ENCODE data around the gene FAM89A. TPM values are rescaled to one million over a fixed set of nuclear protein-coding genes. Genes with fewer than 3 reads are reported as not detected.

FAM89A gene
- total RNA-seq (1 to 10 TPM; 2.7 to 6.3 (median 4.6) TPM), polyA plus RNA-seq (1 to 10 TPM; 2.9 to 5.1 (median 4.2) TPM)
- long read RNA-seq, donor 1, transcript FAM89A-201 (2 exons, 1,495 nt): major isoform, 7 of 7 reads
- long read RNA-seq, donor 1, partial matches to known transcripts: 0 of 7 reads
- long read RNA-seq, donor 1, other reads (novel, unspliced or antisense): 0 of 7 reads
- long read RNA-seq, donor 2, transcript FAM89A-201 (2 exons, 1,495 nt): major isoform, 22 of 23 reads
- long read RNA-seq, donor 2, partial matches to known transcripts: 0 of 23 reads
- long read RNA-seq, donor 2, other reads (novel, unspliced or antisense): 1 of 23 reads

GRCh38 chr1:231040019-231040799 is at the start of gene FAM89A:
TSS of gene FAM89A (minus strand) at chr1:231040254. CDS start at chr1:231040211, 43 bp downstream.
- Histone ChIP-seq H3K4me1 (no peaks in the 10 kb centered on the region), H3K4me3 (peak within 1 kb of the TSS; percentile 77), H3K27me3 (ENCODE audit: insufficient read depth in 3 of 3, low read length in 2 of 3) (peaks cover 0 to 57% (median 21%) of the 10 kb centered on the region in 3 donors), H3K27ac (peak within 1 kb of the TSS; percentile 46), H3K36me3 (ENCODE audit: insufficient read depth in 1 of 2, low read depth in 1 of 2) (no peaks in the 10 kb centered on the region), H3K9me3 (no peaks in the 10 kb centered on the region)
- no peak for TF ChIP-seq CTCF (IDR thresholded peaks at IDR 0.05)
- DNase-seq: peak; percentile 75 to 76
- ATAC-seq: peak; percentile 46 to 82 (median 72)
- 2% methylated on average over 27 to 78 of the region's 82 CpGs for WGBS, 3 donors
- intact Hi-C loops (cut with DNase I): no loop called here

GRCh38 chr1:231084353-231084752 is 44.3 kb upstream of the FAM89A start:
- Histone ChIP-seq H3K4me3 (no peak overlapping the region), H3K9me3 (no peaks in the 10 kb centered on the region), H3K4me1 (no peaks in the 10 kb centered on the region), H3K36me3 (ENCODE audit: insufficient read depth in 1 of 2, low read depth in 1 of 2) (no peaks in the 10 kb centered on the region), H3K27me3 (ENCODE audit: insufficient read depth in 3 of 3, low read length in 2 of 3) (no peaks in the 10 kb centered on the region), H3K27ac (no peak overlapping the region)
- 65 to 74% (median 65%) methylated on average over 5 of the region's 5 CpGs for WGBS, 3 donors
- TF ChIP-seq CTCF (IDR thresholded peaks at IDR 0.05): no peak
- intact Hi-C loops (cut with DNase I): no loop called here
- DNase-seq (no peak), ATAC-seq (no peak)

GRCh38 chr1:231079163-231079562 is 39.1 kb upstream of the FAM89A start:
- Histone ChIP-seq H3K27ac (no peak overlapping the region), H3K9me3 (no peaks in the 10 kb centered on the region), H3K27me3 (ENCODE audit: insufficient read depth in 3 of 3, low read length in 2 of 3) (no peaks in the 10 kb centered on the region), H3K4me3 (no peak overlapping the region), H3K36me3 (ENCODE audit: insufficient read depth in 1 of 2, low read depth in 1 of 2) (no peaks in the 10 kb centered on the region), H3K4me1 (no peaks in the 10 kb centered on the region)
- 74 to 85% (median 83%) methylated on average over 4 of the region's 4 CpGs for whole genome bisulfite sequencing, 3 donors
- no peak for TF ChIP-seq CTCF (IDR thresholded peaks at IDR 0.05)
- no peak for ATAC-seq
- no peak for DNase-seq
- intact Hi-C loops (cut with DNase I): no loop called here

DNA sequence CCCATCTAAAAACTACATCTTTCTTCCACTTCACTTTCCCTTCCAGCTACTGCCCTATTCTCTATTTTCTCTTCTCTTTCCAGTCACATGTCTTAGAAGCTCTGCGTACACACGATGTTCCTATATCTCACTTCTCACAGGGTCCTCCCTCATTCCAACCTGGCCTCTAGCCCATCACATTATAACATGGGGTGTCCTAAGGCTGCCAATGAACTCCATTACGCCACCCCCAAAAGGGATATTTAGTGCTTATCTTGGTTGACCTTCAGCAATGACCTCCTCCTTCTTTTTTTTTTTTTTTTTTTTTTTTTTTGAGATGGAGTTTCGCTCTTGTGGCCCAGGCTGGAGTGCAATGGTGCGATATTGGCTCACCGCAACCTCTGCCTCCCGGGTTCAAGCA is 38.2 kb upstream of the FAM89A start:
- Histone ChIP-seq H3K4me1 (no peaks in the 10 kb centered on the region), H3K36me3 (ENCODE audit: insufficient read depth in 1 of 2, low read depth in 1 of 2) (no peaks in the 10 kb centered on the region), H3K4me3 (no peak overlapping the region), H3K9me3 (no peaks in the 10 kb centered on the region), H3K27ac (no peak overlapping the region), H3K27me3 (ENCODE audit: insufficient read depth in 3 of 3, low read length in 2 of 3) (no peaks in the 10 kb centered on the region)
- WGBS, 3 donors: 91 to 95% (median 94%) methylated on average over 7 of the region's 7 CpGs
- no peak for ATAC-seq
- no peak for DNase-seq
- no peak for TF ChIP-seq CTCF (IDR thresholded peaks at IDR 0.05)
- intact Hi-C loops (cut with DNase I): no loop called here

Measured in psoas muscle (tissue), 8 donors.